Neuron (in vitro differentiated cells): ENCODE measurements around the gene SLC25A33.
"Not testable (repeated sequence)": the region's sequence is repeated elsewhere in the genome, so short reads cannot be mapped to it uniquely, and the experiment has no call there.

Source experiments
- H2AFZ ChIP-seq: one replicate; pipeline ENCODE4 v1.6.1; 2013; ENCODE audit warnings: low read depth, mild to moderate bottlenecking, inconsistent platforms, low read length, moderate library complexity
- H3K27me3 ChIP-seq: one replicate; pipeline ENCODE4 v1.6.1; 2013; ENCODE audit warnings: low read length; ENCODE audit not compliant: insufficient read depth
- H3K36me3 ChIP-seq: one replicate; pipeline ENCODE4 v1.6.1; 2013; ENCODE audit warnings: low read length; ENCODE audit not compliant: insufficient read depth
- H3K4me1 ChIP-seq: one replicate; pipeline ENCODE4 v1.6.1; 2013; ENCODE audit warnings: low read length; ENCODE audit not compliant: insufficient read depth
- H3K4me3 ChIP-seq: 2 replicates; pipeline ENCODE4 v1.5.1; 2013; ENCODE audit warnings: mild to moderate bottlenecking, low read length, moderate library complexity
- H3K9me3 ChIP-seq: one replicate; pipeline ENCODE4 v1.6.1; 2013; ENCODE audit warnings: low read length

SLC25A33 gene

GRCh38 chr1:9553736-9554144, 14.5 kb downstream of the SLC25A33 start:
- Histone ChIP-seq H3K4me3 (no peak overlapping the region), H3K27me3 (no peaks in the 10 kb centered on the region), H3K4me1 (peaks cover 3% of the 10 kb centered on the region), H2AFZ (no peak overlapping the region), H3K36me3 (peaks cover 42% of the 10 kb centered on the region), H3K9me3 (no peaks in the 10 kb centered on the region)

- H3K4me3 ChIP-seq = no peak overlapping the region
- peaks cover 45% of the 10 kb centered on the region for H3K36me3 ChIP-seq
- peaks cover 8% of the 10 kb centered on the region for H3K4me1 ChIP-seq
- no peak overlapping the region for H2AFZ ChIP-seq
- H3K9me3 ChIP-seq = peaks cover 2% of the 10 kb centered on the region
- H3K27me3 ChIP-seq = no peaks in the 10 kb centered on the region
Observed at GRCh38 chr1:9555942-9556341, 16.7 kb downstream of the SLC25A33 start.

- peaks cover 17% of the 10 kb centered on the region for H3K4me1 ChIP-seq
- peaks cover 40% of the 10 kb centered on the region for H3K36me3 ChIP-seq
- no peak overlapping the region for H2AFZ ChIP-seq
Observed at GRCh38 chr1:9557624-9558023, 18.4 kb downstream of the SLC25A33 start.

GRCh38 chr1:9558271-9558945, 19.1 kb downstream of the SLC25A33 start:
- Histone ChIP-seq H3K9me3 (peaks cover 2% of the 10 kb centered on the region), H3K36me3 (peaks cover 39% of the 10 kb centered on the region), H3K27me3 (no peaks in the 10 kb centered on the region), H2AFZ (no peak overlapping the region), H3K4me1 (peaks cover 17% of the 10 kb centered on the region), H3K4me3 (no peak overlapping the region)

More at GRCh38 chr1:9557624-9558023, 18.4 kb downstream of the SLC25A33 start:
- Histone ChIP-seq H3K9me3 (peaks cover 2% of the 10 kb centered on the region), H3K27me3 (no peaks in the 10 kb centered on the region), H3K4me3 (no peak overlapping the region)

GRCh38 chr1:9558946-9559545, 19.8 kb downstream of the SLC25A33 start:
- H2AFZ ChIP-seq = no peak overlapping the region
- peaks cover 39% of the 10 kb centered on the region for H3K36me3 ChIP-seq

GRCh38 chr1:9559673-9560072, 20.4 kb downstream of the SLC25A33 start:
- H2AFZ ChIP-seq = no peak overlapping the region
- peaks cover 2% of the 10 kb centered on the region for H3K9me3 ChIP-seq
- no peaks in the 10 kb centered on the region for H3K27me3 ChIP-seq
- H3K4me1 ChIP-seq = peaks cover 17% of the 10 kb centered on the region
- H3K36me3 ChIP-seq = peaks cover 39% of the 10 kb centered on the region
- H3K4me3 ChIP-seq = no peak overlapping the region

More at GRCh38 chr1:9558946-9559545, 19.8 kb downstream of the SLC25A33 start:
- peaks cover 2% of the 10 kb centered on the region for H3K9me3 ChIP-seq
- H3K4me1 ChIP-seq = peaks cover 17% of the 10 kb centered on the region
- no peaks in the 10 kb centered on the region for H3K27me3 ChIP-seq
- no peak overlapping the region for H3K4me3 ChIP-seq

GRCh38 chr1:9560090-9560489, 20.8 kb downstream of the SLC25A33 start:
- Histone ChIP-seq H3K36me3 (peaks cover 39% of the 10 kb centered on the region), H3K4me1 (peaks cover 17% of the 10 kb centered on the region)
- H3K9me3 ChIP-seq, H2AFZ ChIP-seq, H3K4me3 ChIP-seq, H3K27me3 ChIP-seq: not testable (repeated sequence)

- H3K27me3 ChIP-seq = no peaks in the 10 kb centered on the region
- peaks cover 29% of the 10 kb centered on the region for H3K36me3 ChIP-seq
- H3K4me1 ChIP-seq = peaks cover 17% of the 10 kb centered on the region
- no peak overlapping the region for H2AFZ ChIP-seq
- no peak overlapping the region for H3K4me3 ChIP-seq
- H3K9me3 ChIP-seq = peaks cover 2% of the 10 kb centered on the region
Observed at GRCh38 chr1:9561429-9561828, 22.2 kb downstream of the SLC25A33 start.

- Histone ChIP-seq H3K36me3 (peaks cover 37% of the 10 kb centered on the region), H2AFZ (no peak overlapping the region), H3K4me1 (no peaks in the 10 kb centered on the region), H3K9me3 (no peaks in the 10 kb centered on the region), H3K27me3 (no peaks in the 10 kb centered on the region), H3K4me3 (no peak overlapping the region)
Observed at GRCh38 chr1:9569267-9569666, 30.0 kb downstream of the SLC25A33 start.

- H2AFZ ChIP-seq, H3K9me3 ChIP-seq, H3K4me1 ChIP-seq, H3K4me3 ChIP-seq, H3K27me3 ChIP-seq: not testable (repeated sequence)
- peaks cover 44% of the 10 kb centered on the region for H3K36me3 ChIP-seq
Observed at GRCh38 chr1:9570886-9571529, 31.7 kb downstream of the SLC25A33 start.

- Histone ChIP-seq H3K9me3 (no peaks in the 10 kb centered on the region), H3K36me3 (peaks cover 45% of the 10 kb centered on the region), H2AFZ (no peak overlapping the region), H3K4me1 (no peaks in the 10 kb centered on the region), H3K4me3 (no peak overlapping the region), H3K27me3 (no peaks in the 10 kb centered on the region)
Observed at GRCh38 chr1:9573723-9574122, 34.5 kb downstream of the SLC25A33 start.

- no peak overlapping the region for H2AFZ ChIP-seq
- peaks cover 55% of the 10 kb centered on the region for H3K36me3 ChIP-seq
- H3K4me1 ChIP-seq = no peaks in the 10 kb centered on the region
- H3K9me3 ChIP-seq = no peaks in the 10 kb centered on the region
- H3K27me3 ChIP-seq = no peaks in the 10 kb centered on the region
- no peak overlapping the region for H3K4me3 ChIP-seq
Observed at GRCh38 chr1:9575486-9575885, 36.2 kb downstream of the SLC25A33 start.

- Histone ChIP-seq H3K4me3 (no peak overlapping the region), H3K4me1 (no peaks in the 10 kb centered on the region), H3K27me3 (no peaks in the 10 kb centered on the region), H2AFZ (no peak overlapping the region), H3K9me3 (no peaks in the 10 kb centered on the region), H3K36me3 (peaks cover 59% of the 10 kb centered on the region)
Observed at GRCh38 chr1:9576903-9577302, 37.6 kb downstream of the SLC25A33 start.
